ENCODE results near the gene PRR16.
"Not testable (repeated sequence)": the region's sequence is repeated elsewhere in the genome, so short reads cannot be mapped to it uniquely, and the experiment has no call there.

The PRR16 gene

GRCh38 chr5:120463991-120464626, at the start of gene PRR16:
PRR16 (plus strand) TSS chr5:120464300.
- peak; percentile 45 to 46 for DNase-seq

GRCh38 chr5:120415985-120416384, 48.1 kb upstream of the PRR16 start:
- no peak for DNase-seq

DNA sequence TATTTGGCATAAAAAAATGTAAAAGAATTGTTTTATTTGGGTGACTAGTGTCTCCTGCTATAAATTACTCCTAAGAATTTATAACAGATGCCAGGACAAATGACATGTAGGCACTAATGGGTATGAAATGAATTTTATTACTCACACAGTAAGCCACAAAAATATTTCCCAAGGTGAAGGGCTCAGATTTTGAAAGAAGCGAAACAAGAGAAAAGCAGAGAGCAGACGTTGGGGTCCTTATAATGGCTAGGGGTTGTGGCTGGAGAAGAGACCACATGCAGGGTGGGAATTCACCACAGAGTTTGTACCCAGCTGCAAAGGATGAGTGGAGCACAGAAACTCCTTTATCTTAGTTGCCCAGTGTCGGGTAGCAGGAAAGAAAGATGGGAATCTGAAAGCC, 45.0 kb upstream of the PRR16 start:
- DNase-seq, result no peak

- DNase-seq, result not testable (repeated sequence)
Observed at GRCh38 chr5:120426633-120427275, 37.3 kb upstream of the PRR16 start.

DNA sequence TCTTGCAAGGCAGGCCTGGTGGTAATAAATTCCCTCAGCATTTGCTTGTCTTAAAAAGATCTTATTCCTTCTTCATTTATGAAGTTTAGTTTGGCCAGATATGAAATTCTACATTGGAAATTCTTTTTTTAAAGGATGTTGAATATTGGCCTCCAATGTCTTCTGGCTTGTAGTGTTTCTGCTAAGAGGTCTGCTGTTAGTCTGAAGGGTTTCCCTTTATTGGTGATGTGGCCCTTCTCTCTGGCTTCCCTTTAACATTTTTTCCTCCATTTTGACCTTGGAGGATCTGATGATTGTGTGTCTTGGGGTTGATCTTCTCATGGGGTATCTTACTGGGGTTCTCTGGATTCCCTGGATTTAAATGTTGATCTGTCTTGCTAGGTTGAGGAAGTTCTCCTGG, 33.5 kb upstream of the PRR16 start:
- DNase-seq, result no peak

GRCh38 chr5:120432861-120433260, 31.2 kb upstream of the PRR16 start:
- DNase-seq, result no peak

DNA sequence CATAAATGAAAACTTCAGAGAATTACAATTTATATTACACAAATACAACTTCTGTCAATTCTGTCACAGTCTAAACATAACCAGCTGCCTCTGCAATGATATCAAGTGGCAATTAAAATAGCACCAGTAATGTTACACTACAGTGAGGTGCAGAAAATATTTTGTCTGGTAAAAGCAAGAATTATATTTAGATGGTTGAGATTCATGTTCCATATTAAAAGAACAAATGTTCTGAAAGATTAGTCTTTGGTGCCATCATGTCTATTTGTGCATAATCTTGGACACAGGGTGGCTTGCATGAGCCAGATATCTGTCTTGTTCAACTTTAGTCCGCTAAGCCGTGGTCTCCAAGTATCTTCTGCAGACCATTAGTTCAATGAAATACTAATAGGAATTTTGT, 29.0 kb upstream of the PRR16 start:
- DNase-seq, result no peak

DNA sequence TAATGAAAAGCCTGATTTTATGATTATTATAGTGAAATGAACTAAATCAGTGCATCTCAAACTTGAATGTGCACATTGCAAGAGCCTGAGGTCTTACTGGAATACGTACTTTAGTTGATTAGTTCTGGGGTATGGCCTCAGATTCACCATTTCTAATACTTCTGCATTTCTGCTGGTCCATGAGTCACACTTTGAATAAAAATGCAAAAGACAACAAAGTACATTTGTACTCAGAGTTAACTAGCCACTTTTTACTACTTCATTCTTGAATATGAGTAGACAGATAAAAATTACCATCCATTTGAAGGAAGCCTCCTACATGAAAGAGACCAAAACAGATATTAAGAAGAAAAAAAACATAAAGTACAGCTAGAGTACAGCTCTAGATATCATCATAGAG, 27.1 kb upstream of the PRR16 start:
- no peak for DNase-seq

DNA sequence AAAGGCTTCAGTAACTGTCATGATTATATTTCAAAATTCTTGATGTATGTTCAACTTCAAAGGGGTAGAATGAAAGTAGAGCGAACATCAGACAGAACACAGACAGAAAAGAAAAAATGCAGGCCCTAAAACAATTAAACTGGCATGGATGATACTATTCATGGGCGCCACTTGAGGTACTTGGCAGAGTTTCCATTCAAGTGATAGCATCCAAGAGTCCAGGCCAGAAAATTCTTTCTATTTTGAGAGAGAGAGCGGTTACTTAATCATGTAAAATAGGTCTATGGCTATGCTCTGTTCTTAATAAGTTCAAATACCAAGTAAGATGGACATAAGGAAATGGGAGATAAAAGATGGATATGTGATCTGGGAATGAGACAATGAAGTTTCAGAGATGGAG, 21.4 kb upstream of the PRR16 start:
- no peak for DNase-seq

DNA sequence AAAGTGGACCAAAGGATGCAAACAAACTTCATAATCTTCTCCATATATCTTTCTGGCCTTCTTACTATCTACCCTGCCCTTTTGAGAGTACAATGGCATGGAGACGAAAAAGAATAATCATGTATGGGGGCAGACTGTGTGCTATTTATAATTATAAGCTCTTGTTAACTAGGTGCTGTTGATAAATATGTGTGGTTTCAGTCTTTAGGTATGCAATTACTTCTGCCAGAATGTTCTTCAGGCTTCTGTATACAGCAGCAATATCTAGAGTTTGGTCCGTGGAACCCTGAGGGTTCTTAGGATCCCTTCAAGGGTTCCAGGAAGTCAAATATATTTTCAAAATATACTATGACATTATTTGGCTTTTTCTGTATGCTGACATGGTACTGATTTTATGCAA, 20.5 kb upstream of the PRR16 start:
- no peak for DNase-seq

DNA sequence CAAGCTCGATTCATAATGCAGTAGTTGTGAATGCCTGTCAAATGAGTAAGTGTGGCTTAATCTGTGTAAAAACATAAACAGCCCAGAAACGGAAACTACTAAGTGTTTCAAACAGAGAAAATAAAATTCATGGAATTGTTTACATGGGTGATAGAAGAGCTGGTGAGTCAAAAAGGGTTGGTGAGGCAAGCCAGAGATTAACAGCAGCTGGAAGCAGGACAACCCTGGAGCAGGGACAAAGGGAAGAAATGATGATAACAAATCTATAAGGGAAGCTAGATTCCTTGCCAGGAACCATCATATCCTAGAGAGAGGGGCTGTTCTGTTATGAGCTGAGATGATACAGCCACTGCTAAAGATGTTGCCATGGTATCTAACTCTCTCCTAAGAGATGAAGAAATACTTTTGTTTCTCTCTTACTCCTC, 18.0 kb upstream of the PRR16 start:
- no peak for DNase-seq

DNA sequence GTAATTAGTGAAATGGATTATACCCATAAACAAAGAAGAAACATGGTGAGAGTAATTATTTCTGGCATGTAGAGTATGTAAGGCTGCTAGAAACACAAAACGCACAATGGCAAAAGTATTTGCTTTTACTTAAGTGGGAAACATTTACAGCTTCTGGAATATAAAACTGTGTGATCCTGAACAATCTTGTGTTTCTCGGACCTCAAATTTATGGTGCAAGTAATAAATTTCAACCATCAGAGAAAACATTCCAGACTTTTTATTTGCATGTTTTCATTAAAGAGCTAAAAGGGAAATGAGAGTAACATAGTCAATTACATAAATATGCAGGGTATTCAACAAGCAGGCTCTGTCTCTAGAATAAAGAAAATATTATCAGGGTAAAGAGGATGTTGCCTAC, 17.2 kb upstream of the PRR16 start:
- DNase-seq, result peak in 1 of 2 experiments; percentile 2

DNA sequence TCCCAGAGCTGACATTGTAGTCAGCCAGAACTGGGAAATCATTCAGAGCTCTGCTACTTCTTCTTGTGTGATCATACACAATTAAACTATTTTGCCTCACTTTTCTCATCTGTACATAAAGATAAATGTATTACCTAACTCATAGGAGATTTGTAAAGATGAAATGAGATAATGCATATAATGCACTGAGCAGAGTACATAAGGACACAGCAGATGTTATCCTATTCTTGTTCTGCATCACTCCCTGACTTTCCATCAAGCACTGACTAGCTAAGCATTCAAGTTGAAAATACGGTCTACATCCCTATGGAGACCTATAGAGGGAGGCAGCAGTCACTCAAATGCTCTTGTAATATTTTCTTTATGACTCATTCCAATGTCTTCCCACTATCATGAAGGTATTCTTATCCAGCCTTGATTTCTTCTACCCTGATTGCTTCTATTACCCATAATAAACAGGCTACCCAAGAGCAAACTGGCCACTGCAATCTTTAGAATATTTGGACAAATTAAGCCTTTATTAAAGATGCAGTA, 16.3 kb upstream of the PRR16 start:
- DNase-seq, result peak in 1 of 2 experiments; percentile 3

DNA sequence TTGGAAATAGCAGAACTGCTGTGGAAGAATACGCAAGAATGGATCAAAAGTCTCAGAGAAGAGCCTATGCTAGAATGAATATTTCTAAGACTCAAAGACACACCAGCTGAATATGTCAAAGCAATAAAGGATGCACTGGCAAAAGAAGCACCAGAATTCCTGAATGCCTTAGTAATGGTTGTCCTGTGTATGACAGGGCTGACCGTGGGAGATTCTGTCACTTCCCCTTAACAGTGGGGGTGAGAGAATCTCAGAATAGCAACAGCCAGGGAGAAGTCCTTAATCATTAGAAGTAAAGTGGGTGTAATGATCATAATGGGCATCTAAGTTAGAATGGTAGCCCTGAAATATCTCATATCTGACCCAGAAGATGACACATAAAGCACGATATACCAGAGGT, 14.6 kb upstream of the PRR16 start:
- no peak for DNase-seq

DNA sequence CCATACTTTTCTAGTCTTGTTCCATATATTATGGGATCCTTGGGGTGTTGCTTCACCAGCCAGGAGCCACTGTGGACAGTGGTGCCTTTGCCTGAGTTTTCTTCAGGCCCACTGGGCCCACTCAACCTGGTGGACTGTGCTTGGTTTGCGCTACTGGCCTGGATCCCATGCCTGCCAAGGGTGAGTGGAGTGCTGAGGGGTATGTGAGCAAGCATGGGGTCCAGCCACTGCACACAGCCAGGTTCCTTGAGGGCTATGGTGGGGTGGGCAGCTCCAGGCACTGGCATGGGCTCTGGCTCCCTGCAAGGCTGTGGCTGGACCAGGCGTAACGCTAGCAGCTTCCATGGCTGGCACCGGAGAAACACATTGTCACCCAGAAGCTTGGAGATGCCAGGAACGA, 13.2 kb upstream of the PRR16 start:
- no peak for DNase-seq

- no peak for DNase-seq
Observed at GRCh38 chr5:120451445-120451844, 12.7 kb upstream of the PRR16 start.

- DNase-seq, result no peak
Observed at GRCh38 chr5:120452471-120452870, 11.6 kb upstream of the PRR16 start.

GRCh38 chr5:120454094-120454798, 9.9 kb upstream of the PRR16 start:
- DNase-seq, result no peak

DNA sequence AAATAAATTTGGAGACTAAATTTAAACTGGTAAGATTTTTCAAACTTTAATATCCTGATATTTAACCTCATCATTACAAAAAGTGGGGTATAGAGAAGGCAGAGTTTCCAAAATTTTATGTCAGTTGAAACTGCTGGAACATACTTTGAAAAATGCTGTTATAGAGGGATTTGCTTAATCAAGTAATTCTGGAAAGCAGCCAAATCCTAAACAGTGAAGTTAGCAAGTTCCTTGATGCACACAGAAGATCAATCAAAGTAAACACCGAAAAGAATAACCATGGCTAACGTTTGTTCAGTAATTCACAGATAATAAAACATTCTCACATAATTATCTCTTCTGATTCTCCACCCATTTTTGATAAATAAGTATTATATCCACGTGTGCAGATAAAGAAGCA, 8.1 kb upstream of the PRR16 start:
- DNase-seq, result no peak

DNA sequence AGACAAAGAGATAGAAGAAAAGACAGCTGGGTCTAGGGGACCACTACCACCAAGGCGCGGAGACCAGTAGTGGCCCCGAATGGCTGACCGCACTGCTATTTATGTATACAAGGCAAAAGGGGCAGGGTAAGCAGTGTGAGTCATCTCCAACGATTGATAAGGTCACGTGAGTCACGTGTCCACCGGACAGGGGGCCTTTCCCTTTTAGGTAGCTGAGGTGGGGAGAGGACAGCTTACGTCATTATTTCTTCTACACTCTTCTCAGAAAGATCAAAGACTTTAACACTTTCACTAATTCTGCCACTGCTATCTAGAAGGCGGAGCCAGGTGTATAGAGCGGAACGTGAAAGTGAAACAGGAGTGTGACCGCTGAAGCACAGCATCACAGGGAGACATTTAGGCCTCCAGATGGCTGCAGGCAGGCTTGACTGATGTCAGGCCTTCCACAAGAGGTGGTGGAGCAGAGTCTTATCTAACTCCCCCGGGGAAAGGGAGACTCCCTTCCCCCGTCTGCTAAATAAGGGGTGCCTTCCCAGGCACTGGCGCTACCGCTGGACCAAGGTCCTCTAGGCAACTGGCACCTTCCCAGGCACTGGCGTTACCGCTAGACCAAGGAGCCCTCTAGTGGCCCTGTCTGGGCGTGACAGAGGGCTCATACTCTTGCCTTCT, 6.1 kb upstream of the PRR16 start:
- DNase-seq, result peak; percentile 35 to 71

DNA sequence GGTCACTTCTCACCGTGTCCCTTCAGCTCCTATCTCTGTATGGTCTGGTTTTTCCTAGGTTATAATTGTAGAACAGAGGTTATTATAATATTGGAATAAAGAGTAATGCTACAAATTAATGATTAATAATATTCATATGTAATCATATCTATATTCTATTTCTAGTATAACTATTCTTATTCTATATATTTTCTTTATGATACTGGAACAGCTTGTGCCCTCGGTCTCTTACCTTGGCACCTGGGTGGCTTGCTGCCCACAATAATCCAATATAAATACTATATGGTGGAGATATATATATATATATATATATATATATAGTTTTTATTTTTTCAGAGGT, 5.6 kb upstream of the PRR16 start:
- not testable (repeated sequence) for DNase-seq

DNA sequence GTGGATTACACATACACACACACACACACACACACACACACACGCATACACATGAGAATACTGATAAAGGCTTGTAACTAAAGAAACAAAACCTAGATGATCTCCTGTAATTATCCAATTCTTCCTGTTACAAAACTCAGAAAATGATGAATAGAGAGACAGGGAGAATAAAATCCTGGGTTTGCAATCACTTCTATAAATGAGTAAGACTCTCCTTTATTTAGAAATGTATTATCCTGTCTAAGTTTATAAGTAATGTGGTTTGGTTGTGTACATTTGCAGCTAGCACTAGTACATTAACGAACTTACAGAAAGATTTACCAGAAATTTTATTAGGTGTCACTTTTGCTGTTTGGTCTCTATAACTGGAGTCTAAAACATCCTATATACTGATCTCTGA, 2.8 kb upstream of the PRR16 start:
- DNase-seq, result no peak

DNA sequence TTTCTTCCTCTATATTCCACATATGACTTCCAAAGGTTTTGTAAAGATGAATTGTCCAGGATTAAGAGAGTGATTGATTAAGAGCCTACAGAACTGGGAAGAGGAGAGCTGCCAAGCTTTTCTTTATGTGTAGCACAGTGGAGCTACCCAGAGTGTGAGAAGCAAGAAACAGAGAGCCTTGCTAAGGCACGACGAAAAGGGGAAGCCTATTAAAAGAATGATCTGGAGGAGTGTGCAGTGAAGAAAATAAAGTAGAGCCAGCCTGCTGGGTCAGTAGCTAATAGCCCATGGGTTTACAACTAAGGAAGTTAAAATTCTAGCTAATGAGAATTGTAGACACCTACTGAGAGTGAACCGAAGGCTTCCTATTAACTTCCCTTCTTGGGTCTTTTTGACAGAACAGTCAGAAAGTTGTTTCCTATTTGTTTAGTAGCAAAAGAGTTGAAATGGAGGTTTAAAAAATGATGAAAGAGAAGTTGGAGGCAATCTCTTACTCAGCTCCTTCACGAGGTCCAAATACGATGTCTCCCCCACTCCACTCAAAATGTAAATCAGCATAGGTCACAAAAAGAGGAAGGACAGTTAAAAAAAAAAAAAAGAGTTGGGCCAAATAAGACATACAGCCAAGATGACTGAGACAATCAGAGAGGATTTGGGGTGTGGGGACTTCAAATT, 957 bp upstream of the PRR16 start:
- no peak for DNase-seq
